ENCODE data around the gene TANGO6.
"Not testable (repeated sequence)": the region's sequence is repeated elsewhere in the genome, so short reads cannot be mapped to it uniquely, and the experiment has no call there.

TANGO6 gene

GRCh38 chr16:68972013-68972412 is 128.7 kb downstream of the TANGO6 start:
- DNase-seq (ENCODE audit: low spot score), result no peak

- no peak for DNase-seq (ENCODE audit: low spot score)
Observed at GRCh38 chr16:68972720-68973119, 129.4 kb downstream of the TANGO6 start.

- DNase-seq (ENCODE audit: low spot score), result no peak
Observed at GRCh38 chr16:68973611-68974120, 130.3 kb downstream of the TANGO6 start.

- DNase-seq (ENCODE audit: low spot score), result no peak
Observed at GRCh38 chr16:68978303-68978954, 135.1 kb downstream of the TANGO6 start.

GRCh38 chr16:68980695-68981315 is 137.5 kb downstream of the TANGO6 start:
- no peak for DNase-seq (ENCODE audit: low spot score)

- DNase-seq (ENCODE audit: low spot score), result no peak
Observed at GRCh38 chr16:68981971-68982370, 138.6 kb downstream of the TANGO6 start.

GRCh38 chr16:68984467-68984866 is 141.1 kb downstream of the TANGO6 start:
- no peak for DNase-seq (ENCODE audit: low spot score)

GRCh38 chr16:68985268-68985667 is 141.9 kb downstream of the TANGO6 start:
- DNase-seq (ENCODE audit: low spot score), result no peak

DNA sequence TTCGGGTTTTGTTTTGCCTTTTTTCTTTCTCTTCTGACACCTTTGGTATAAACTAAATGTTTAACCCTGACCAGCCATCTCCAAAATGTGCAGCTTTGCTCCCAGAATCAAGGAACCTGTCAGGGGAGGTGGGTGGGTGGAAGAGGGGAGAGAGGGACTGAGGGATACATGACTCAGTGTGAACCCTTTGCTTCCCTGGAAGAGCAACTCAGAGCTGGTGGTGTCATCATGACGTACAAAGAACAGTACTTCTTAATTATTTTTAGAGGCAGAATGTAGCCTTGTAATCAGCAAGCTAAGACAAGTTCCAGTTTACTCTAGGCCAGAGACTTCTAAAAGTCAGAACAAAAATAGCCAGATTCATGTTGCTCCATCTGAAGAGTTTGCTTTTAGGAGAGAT is 142.5 kb downstream of the TANGO6 start:
- DNase-seq (ENCODE audit: low spot score), result no peak

- no peak for DNase-seq (ENCODE audit: low spot score)
Observed at GRCh38 chr16:68987734-68988457, 144.6 kb downstream of the TANGO6 start.

- not testable (repeated sequence) for DNase-seq (ENCODE audit: low spot score)
Observed at GRCh38 chr16:68990172-68990845, 147.0 kb downstream of the TANGO6 start.

- no peak for DNase-seq (ENCODE audit: low spot score)
Observed at GRCh38 chr16:68991075-68991474, 147.7 kb downstream of the TANGO6 start.

- no peak for DNase-seq (ENCODE audit: low spot score)
Observed at GRCh38 chr16:68992521-68992920, 149.2 kb downstream of the TANGO6 start.

DNA sequence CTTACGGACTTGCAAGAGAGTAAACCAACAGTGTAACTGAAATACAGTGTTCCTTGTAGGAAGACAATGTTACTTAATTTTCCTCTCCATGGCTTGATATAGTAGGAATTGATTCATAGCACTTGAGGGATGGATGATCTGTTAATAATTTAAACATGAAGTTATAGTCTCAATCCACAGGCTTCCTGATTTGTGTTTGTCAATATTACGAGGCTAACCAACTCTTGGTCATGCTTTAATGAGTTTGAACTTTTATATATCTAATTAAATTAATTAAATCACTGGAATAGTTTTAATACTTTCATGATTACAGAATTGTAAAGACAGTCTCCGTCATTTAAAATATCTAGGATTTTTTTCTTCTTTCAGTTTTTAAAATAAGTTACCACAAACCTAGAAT is 150.1 kb downstream of the TANGO6 start:
- DNase-seq (ENCODE audit: low spot score), result no peak

- DNase-seq (ENCODE audit: low spot score), result no peak
Observed at GRCh38 chr16:68993885-68994284, 150.6 kb downstream of the TANGO6 start.

GRCh38 chr16:68994324-68994723 is 151.0 kb downstream of the TANGO6 start:
- no peak for DNase-seq (ENCODE audit: low spot score)

- no peak for DNase-seq (ENCODE audit: low spot score)
Observed at GRCh38 chr16:68995011-68995504, 151.7 kb downstream of the TANGO6 start.

DNA sequence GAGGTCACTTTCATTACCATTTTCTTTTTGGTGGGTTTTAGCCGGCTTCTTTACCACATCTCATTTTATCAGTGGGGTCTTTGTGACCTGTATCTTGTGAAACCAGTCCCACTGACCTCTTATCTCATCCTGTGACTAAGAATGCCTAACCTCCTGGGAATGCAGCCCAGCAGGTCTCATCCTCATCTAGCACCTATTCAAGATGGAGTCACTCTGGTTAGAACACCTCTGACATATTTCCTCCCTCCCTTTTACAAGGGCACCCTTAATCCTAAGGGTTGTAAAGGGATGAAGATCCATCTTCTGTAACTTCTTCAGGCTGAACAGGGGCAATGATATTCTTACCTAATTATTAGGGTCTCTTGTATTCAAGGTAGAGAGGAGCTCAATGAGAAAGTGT is 154.2 kb downstream of the TANGO6 start:
- DNase-seq (ENCODE audit: low spot score), result no peak

GRCh38 chr16:68999114-68999513 is 155.8 kb downstream of the TANGO6 start:
- no peak for DNase-seq (ENCODE audit: low spot score)

GRCh38 chr16:69003500-69003899 is 160.2 kb downstream of the TANGO6 start:
- DNase-seq (ENCODE audit: low spot score), result no peak

DNA sequence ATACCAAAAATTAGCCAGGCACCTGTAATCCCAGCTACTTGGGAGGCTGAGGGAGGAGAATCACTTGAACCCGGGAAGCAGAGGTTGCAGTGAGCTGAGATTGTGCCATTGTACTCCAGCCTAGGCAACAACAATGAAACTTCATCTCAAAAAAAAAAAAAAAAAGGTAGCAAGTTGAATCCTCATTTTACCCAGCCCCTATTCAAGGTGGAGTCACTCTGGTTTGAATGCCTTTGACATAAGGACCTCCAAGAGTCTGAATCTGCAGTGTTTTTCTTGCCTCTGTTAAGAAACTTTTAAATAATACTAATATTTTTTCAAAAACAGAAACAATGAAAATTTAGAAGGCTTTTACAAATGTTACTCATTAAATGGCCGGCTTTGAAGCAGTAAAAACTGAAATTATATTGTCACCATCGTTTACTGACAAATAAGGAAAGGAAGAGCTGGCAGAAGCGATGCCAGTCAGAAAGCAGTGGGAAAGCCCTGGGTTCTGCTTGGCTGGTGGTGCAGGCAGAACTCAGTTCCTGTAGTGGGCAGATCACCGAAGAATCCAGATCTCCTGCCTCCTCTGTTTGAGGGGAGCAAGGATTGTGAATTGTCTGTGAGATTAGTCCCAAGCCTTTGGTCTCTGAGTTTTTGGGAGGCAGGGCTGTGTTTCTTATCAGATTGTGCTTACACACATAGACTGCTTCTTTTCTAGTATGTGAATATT is 162.5 kb downstream of the TANGO6 start:
- no peak for DNase-seq (ENCODE audit: low spot score)

DNA sequence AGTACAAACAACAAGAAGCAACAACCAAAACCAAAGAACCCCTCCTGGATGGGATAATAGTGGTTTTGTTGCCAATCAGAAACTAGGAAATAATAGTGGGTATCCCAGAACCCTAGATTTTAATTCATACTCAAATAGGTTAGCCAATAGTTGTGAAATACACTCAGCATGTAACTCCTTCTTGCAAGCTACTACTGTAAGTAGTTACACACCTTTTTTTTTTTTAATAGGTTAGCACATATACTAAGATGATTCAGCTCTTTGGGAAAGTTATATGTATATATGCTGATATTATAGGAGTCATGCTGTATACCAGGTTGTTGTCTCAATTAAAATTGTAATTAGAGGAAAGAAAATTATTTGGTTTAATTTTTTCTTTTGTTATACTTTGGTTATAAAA is 169.6 kb downstream of the TANGO6 start:
- no peak for DNase-seq (ENCODE audit: low spot score)
